ENCODE results near the gene TMEM163.

Gene TMEM163

DNA sequence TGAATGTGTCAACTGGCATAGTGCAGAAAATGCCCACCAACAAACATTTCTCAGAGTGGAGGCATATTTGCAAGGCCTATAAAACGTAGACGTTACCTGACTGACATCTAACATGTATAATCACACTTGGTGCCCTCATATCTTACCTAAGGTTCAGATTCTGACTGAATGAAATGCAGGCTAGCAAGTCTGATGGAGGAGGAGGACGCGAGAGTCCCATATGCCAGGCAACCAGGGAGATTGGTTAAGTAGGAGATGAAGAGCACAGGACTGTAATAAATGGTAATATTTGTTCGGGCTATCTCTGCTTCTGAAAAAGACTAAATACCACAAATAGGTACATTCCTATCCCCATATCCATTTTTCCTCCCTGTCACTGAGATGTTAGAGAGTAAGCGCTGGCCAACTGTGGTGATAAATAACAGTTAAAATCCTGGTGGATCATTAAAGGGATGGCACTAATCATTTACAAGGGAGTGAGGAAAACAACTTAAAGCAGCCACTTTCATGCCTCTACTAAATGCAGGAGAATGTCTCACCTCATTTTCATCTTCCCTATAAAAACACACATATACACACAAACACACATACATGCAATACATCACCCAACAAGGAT, 217.2 kb downstream of the TMEM163 start:
- H3K4me3 ChIP-seq (ENCODE audit: low read depth in 1 of 2, low read length in 2 of 2) = no peak overlapping the region
- H3K27ac ChIP-seq (ENCODE audit: low read depth, low read length) = no peak overlapping the region
- no peaks in the 10 kb centered on the region for H3K4me1 ChIP-seq (ENCODE audit: control insufficient read depth in 1 of 2, insufficient read depth in 2 of 2, low read length in 2 of 2)
- no peaks in the 10 kb centered on the region for H3K9me3 ChIP-seq (ENCODE audit: control insufficient read depth in 1 of 2, low read length in 2 of 2)
- H3K9ac ChIP-seq (ENCODE audit: low read depth in 1 of 2, low read length in 2 of 2) = no peak overlapping the region
- H3K27me3 ChIP-seq (ENCODE audit: control insufficient read depth in 1 of 2, insufficient read depth in 2 of 2, low read length in 2 of 2) = peaks cover 0 to 3% of the 10 kb centered on the region in 2 donors
- no peaks in the 10 kb centered on the region for H3K36me3 ChIP-seq (ENCODE audit: control insufficient read depth in 1 of 2, insufficient read depth in 2 of 2, low read length in 2 of 2)

DNA sequence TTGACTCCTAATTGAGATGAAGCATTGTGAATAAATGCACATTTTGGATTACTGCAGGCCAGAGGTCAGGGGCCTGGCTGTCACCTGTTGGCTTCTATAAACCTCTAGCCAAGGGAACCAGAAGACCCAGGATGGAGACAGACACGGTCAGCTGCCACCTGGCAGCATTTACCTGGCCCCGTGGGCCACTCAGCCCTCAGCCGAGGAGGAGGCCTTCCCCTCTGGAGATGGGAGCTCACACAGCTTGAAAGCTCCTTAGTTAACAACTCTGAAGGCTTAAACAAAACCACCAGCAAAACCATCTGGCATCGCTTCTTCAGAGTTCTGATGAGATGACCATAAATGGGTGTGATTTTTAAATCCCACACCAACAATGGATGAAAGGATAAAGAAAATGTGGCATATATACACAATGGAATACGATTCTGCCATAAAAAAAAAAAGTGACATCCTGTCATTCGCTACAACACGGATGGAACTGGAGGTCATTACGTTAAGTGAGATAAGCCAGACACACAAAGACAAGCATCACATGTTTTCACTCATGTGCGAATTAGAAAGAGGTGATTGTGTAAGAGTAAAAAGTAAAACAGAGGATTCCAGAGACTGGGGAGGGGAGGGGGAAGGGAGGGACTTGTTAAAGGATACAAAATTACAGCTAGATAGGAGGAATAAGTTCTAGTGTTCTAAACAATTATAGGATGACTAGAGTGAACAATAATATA, 218.4 kb downstream of the TMEM163 start:
- Histone ChIP-seq H3K4me1 (ENCODE audit: control insufficient read depth in 1 of 2, insufficient read depth in 2 of 2, low read length in 2 of 2) (no peaks in the 10 kb centered on the region), H3K9me3 (ENCODE audit: control insufficient read depth in 1 of 2, low read length in 2 of 2) (no peaks in the 10 kb centered on the region), H3K36me3 (ENCODE audit: control insufficient read depth in 1 of 2, insufficient read depth in 2 of 2, low read length in 2 of 2) (no peaks in the 10 kb centered on the region), H3K27ac (ENCODE audit: low read depth, low read length) (no peak overlapping the region), H3K27me3 (ENCODE audit: control insufficient read depth in 1 of 2, insufficient read depth in 2 of 2, low read length in 2 of 2) (peaks cover 0 to 3% of the 10 kb centered on the region in 2 donors), H3K9ac (ENCODE audit: low read depth in 1 of 2, low read length in 2 of 2) (no peak overlapping the region), H3K4me3 (ENCODE audit: low read depth in 1 of 2, low read length in 2 of 2) (no peak overlapping the region)

GRCh38 chr2:134499307-134499926, 219.4 kb downstream of the TMEM163 start:
- H3K9me3 ChIP-seq (ENCODE audit: control insufficient read depth in 1 of 2, low read length in 2 of 2) = no peaks in the 10 kb centered on the region
- peaks cover 0 to 3% of the 10 kb centered on the region in 2 donors for H3K27me3 ChIP-seq (ENCODE audit: control insufficient read depth in 1 of 2, insufficient read depth in 2 of 2, low read length in 2 of 2)
- no peak overlapping the region for H3K27ac ChIP-seq (ENCODE audit: low read depth, low read length)
- H3K4me3 ChIP-seq (ENCODE audit: low read depth in 1 of 2, low read length in 2 of 2) = no peak overlapping the region
- H3K4me1 ChIP-seq (ENCODE audit: control insufficient read depth in 1 of 2, insufficient read depth in 2 of 2, low read length in 2 of 2) = no peaks in the 10 kb centered on the region
- H3K36me3 ChIP-seq (ENCODE audit: control insufficient read depth in 1 of 2, insufficient read depth in 2 of 2, low read length in 2 of 2) = no peaks in the 10 kb centered on the region
- H3K9ac ChIP-seq (ENCODE audit: low read depth in 1 of 2, low read length in 2 of 2) = no peak overlapping the region

GRCh38 chr2:134498654-134499053, 220.1 kb downstream of the TMEM163 start:
- H3K27ac ChIP-seq (ENCODE audit: low read depth, low read length) = no peak overlapping the region
- H3K9me3 ChIP-seq (ENCODE audit: control insufficient read depth in 1 of 2, low read length in 2 of 2) = no peaks in the 10 kb centered on the region
- no peaks in the 10 kb centered on the region for H3K4me1 ChIP-seq (ENCODE audit: control insufficient read depth in 1 of 2, insufficient read depth in 2 of 2, low read length in 2 of 2)
- H3K9ac ChIP-seq (ENCODE audit: low read depth in 1 of 2, low read length in 2 of 2) = no peak overlapping the region
- no peaks in the 10 kb centered on the region for H3K36me3 ChIP-seq (ENCODE audit: control insufficient read depth in 1 of 2, insufficient read depth in 2 of 2, low read length in 2 of 2)
- H3K4me3 ChIP-seq (ENCODE audit: low read depth in 1 of 2, low read length in 2 of 2) = no peak overlapping the region
- peaks cover 0 to 3% of the 10 kb centered on the region in 2 donors for H3K27me3 ChIP-seq (ENCODE audit: control insufficient read depth in 1 of 2, insufficient read depth in 2 of 2, low read length in 2 of 2)

- H3K27me3 ChIP-seq (ENCODE audit: control insufficient read depth in 1 of 2, insufficient read depth in 2 of 2, low read length in 2 of 2) = no peaks in the 10 kb centered on the region
- no peaks in the 10 kb centered on the region for H3K9me3 ChIP-seq (ENCODE audit: control insufficient read depth in 1 of 2, low read length in 2 of 2)
- H3K4me3 ChIP-seq (ENCODE audit: low read depth in 1 of 2, low read length in 2 of 2) = no peak overlapping the region
- H3K36me3 ChIP-seq (ENCODE audit: control insufficient read depth in 1 of 2, insufficient read depth in 2 of 2, low read length in 2 of 2) = no peaks in the 10 kb centered on the region
- H3K27ac ChIP-seq (ENCODE audit: low read depth, low read length) = no peak overlapping the region
- no peak overlapping the region for H3K9ac ChIP-seq (ENCODE audit: low read depth in 1 of 2, low read length in 2 of 2)
- H3K4me1 ChIP-seq (ENCODE audit: control insufficient read depth in 1 of 2, insufficient read depth in 2 of 2, low read length in 2 of 2) = no peaks in the 10 kb centered on the region
Measured at GRCh38 chr2:134493797-134494196, 225.0 kb downstream of the TMEM163 start.

GRCh38 chr2:134491771-134492441, 226.9 kb downstream of the TMEM163 start:
- Histone ChIP-seq H3K36me3 (ENCODE audit: control insufficient read depth in 1 of 2, insufficient read depth in 2 of 2, low read length in 2 of 2) (no peaks in the 10 kb centered on the region), H3K4me3 (ENCODE audit: low read depth in 1 of 2, low read length in 2 of 2) (no peak overlapping the region), H3K27ac (ENCODE audit: low read depth, low read length) (no peak overlapping the region), H3K9me3 (ENCODE audit: control insufficient read depth in 1 of 2, low read length in 2 of 2) (no peaks in the 10 kb centered on the region), H3K9ac (ENCODE audit: low read depth in 1 of 2, low read length in 2 of 2) (no peak overlapping the region), H3K4me1 (ENCODE audit: control insufficient read depth in 1 of 2, insufficient read depth in 2 of 2, low read length in 2 of 2) (no peaks in the 10 kb centered on the region), H3K27me3 (ENCODE audit: control insufficient read depth in 1 of 2, insufficient read depth in 2 of 2, low read length in 2 of 2) (no peaks in the 10 kb centered on the region)

GRCh38 chr2:134491022-134491421, 227.8 kb downstream of the TMEM163 start:
- no peaks in the 10 kb centered on the region for H3K4me1 ChIP-seq (ENCODE audit: control insufficient read depth in 1 of 2, insufficient read depth in 2 of 2, low read length in 2 of 2)
- no peaks in the 10 kb centered on the region for H3K9me3 ChIP-seq (ENCODE audit: control insufficient read depth in 1 of 2, low read length in 2 of 2)
- no peak overlapping the region for H3K9ac ChIP-seq (ENCODE audit: low read depth in 1 of 2, low read length in 2 of 2)
- no peak overlapping the region for H3K4me3 ChIP-seq (ENCODE audit: low read depth in 1 of 2, low read length in 2 of 2)
- H3K27ac ChIP-seq (ENCODE audit: low read depth, low read length) = no peak overlapping the region
- no peaks in the 10 kb centered on the region for H3K36me3 ChIP-seq (ENCODE audit: control insufficient read depth in 1 of 2, insufficient read depth in 2 of 2, low read length in 2 of 2)
- H3K27me3 ChIP-seq (ENCODE audit: control insufficient read depth in 1 of 2, insufficient read depth in 2 of 2, low read length in 2 of 2) = no peaks in the 10 kb centered on the region

DNA sequence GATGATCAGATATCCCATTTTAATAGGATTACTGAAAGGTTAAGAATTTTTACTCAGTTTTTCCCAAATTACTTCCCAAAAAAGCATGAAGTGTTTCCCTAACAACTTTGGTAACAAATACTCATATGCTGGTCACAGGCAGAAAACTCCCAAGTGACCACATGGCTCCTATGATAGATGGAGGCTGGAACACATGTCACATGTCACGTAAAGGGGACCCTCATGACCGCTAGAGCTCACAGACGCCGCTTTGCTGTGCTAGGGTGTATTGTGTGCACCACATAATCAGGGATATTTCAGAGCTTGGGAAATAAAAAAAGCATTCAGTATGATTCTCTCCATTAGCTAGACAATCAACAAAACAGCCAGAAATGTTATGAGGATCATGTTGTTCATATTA, 228.2 kb downstream of the TMEM163 start:
- no peak overlapping the region for H3K27ac ChIP-seq (ENCODE audit: low read depth, low read length)
- H3K27me3 ChIP-seq (ENCODE audit: control insufficient read depth in 1 of 2, insufficient read depth in 2 of 2, low read length in 2 of 2) = no peaks in the 10 kb centered on the region
- H3K9me3 ChIP-seq (ENCODE audit: control insufficient read depth in 1 of 2, low read length in 2 of 2) = no peaks in the 10 kb centered on the region
- H3K9ac ChIP-seq (ENCODE audit: low read depth in 1 of 2, low read length in 2 of 2) = no peak overlapping the region
- H3K4me3 ChIP-seq (ENCODE audit: low read depth in 1 of 2, low read length in 2 of 2) = no peak overlapping the region
- H3K4me1 ChIP-seq (ENCODE audit: control insufficient read depth in 1 of 2, insufficient read depth in 2 of 2, low read length in 2 of 2) = no peaks in the 10 kb centered on the region
- no peaks in the 10 kb centered on the region for H3K36me3 ChIP-seq (ENCODE audit: control insufficient read depth in 1 of 2, insufficient read depth in 2 of 2, low read length in 2 of 2)

- H3K27ac ChIP-seq (ENCODE audit: low read depth, low read length) = no peak overlapping the region
Measured at GRCh38 chr2:134489732-134490384, 228.9 kb downstream of the TMEM163 start.

More at GRCh38 chr2:134489732-134490384, 228.9 kb downstream of the TMEM163 start:
- no peaks in the 10 kb centered on the region for H3K36me3 ChIP-seq (ENCODE audit: control insufficient read depth in 1 of 2, insufficient read depth in 2 of 2, low read length in 2 of 2)
- no peaks in the 10 kb centered on the region for H3K9me3 ChIP-seq (ENCODE audit: control insufficient read depth in 1 of 2, low read length in 2 of 2)
- H3K4me3 ChIP-seq (ENCODE audit: low read depth in 1 of 2, low read length in 2 of 2) = no peak overlapping the region
- no peaks in the 10 kb centered on the region for H3K4me1 ChIP-seq (ENCODE audit: control insufficient read depth in 1 of 2, insufficient read depth in 2 of 2, low read length in 2 of 2)
- H3K9ac ChIP-seq (ENCODE audit: low read depth in 1 of 2, low read length in 2 of 2) = no peak overlapping the region
- H3K27me3 ChIP-seq (ENCODE audit: control insufficient read depth in 1 of 2, insufficient read depth in 2 of 2, low read length in 2 of 2) = no peaks in the 10 kb centered on the region
